GM12892 (cell line): ENCODE measurements around the gene SDCCAG8.

Experiments used
- POLR2A ChIP-seq: IDR thresholded peaks from 2 replicates; pipeline ENCODE4 v1.6.1; 2011; ENCODE audit warnings: low read depth, low read length, control low read depth
- POLR2AphosphoS5 ChIP-seq: IDR thresholded peaks from 2 replicates; pipeline ENCODE4 v1.6.1; 2011; ENCODE audit warnings: low read depth, low read length, control low read depth
- TAF1 ChIP-seq: IDR thresholded peaks from 2 replicates; pipeline ENCODE4 v1.6.1; 2011; ENCODE audit warnings: low read depth, mild to moderate bottlenecking, control low read depth, low read length, borderline replicate concordance

GRCh38 chr1:243452092-243452491 is 196.3 kb downstream of the SDCCAG8 start:
- no peak for TF ChIP-seq POLR2A
- no peak for TF ChIP-seq TAF1
- TF ChIP-seq POLR2AphosphoS5: no peak
